HG03135 (cell line): ENCODE data around the gene IRGC.
A peak's percentile ranks its signal among the peaks of the same experiment; 100 is the strongest.
"Not testable (repeated sequence)": the region's sequence is repeated elsewhere in the genome, so short reads cannot be mapped to it uniquely, and the experiment has no call there.

Source experiments
- ATAC-seq: cut with Tn5 transposase; IDR thresholded peaks from one replicate; pipeline ENCODE4 v1.9.1; 2021; ENCODE audit warnings: mild to moderate bottlenecking, moderate library complexity; ENCODE audit not compliant: unreplicated experiment

Gene IRGC, protein sequence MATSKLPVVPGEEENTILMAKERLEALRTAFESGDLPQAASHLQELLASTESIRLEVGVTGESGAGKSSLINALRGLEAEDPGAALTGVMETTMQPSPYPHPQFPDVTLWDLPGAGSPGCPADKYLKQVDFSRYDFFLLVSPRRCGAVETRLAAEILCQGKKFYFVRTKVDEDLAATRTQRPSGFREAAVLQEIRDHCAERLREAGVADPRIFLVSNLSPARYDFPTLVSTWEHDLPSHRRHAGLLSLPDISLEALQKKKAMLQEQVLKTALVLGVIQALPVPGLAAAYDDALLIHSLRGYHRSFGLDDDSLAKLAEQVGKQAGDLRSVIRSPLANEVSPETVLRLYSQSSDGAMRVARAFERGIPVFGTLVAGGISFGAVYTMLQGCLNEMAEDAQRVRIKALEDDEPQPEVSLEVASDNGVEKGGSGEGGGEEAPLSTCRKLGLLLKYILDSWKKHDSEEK

GRCh38 chr19:43715776-43716175, at the start of gene IRGC:
TSS of gene IRGC (plus strand) at chr19:43716076. CDS start at chr19:43718559, 2,483 bp downstream.
- ATAC-seq = no peak

GRCh38 chr19:43667126-43667875, 48.6 kb upstream of the IRGC start:
- no peak for ATAC-seq

- no peak for ATAC-seq
These were observed 47.9 kb upstream of the IRGC start for GRCh38 chr19:43667876-43668405.

- ATAC-seq = peak; percentile 85
These were observed 47.3 kb upstream of the IRGC start for GRCh38 chr19:43668406-43669109.

DNA sequence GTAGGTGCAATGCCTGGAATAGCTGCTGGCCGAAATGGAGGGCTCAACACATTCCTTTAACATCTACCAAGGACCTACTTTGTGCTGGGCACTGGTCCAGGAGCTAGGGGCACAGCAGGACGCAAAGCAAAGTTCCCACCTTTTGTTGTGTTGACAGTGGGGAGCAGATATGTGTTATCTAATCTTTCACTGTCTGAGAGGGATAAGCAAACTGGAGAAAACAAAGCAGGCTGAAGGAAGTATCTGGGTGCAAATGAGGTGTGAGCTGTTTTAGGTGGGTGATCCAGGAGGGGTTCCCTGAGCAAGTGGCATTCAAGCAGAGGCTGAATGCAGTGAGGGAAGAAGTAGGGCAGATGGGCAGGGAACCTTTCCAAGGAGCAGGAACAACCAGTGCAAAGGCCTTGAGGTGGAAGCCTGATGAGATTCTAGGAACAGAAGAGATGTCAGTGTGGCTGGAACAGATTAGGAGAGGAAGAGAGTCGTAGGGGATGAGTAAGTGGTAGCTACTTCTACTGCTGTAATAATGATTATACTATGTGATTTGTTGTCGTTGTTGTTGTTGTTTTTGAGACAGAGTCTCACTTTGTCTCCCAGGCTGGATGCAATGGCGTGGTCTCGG, 43.7 kb upstream of the IRGC start:
- no peak for ATAC-seq

GRCh38 chr19:43673637-43674036, 42.2 kb upstream of the IRGC start:
- ATAC-seq = no peak

DNA sequence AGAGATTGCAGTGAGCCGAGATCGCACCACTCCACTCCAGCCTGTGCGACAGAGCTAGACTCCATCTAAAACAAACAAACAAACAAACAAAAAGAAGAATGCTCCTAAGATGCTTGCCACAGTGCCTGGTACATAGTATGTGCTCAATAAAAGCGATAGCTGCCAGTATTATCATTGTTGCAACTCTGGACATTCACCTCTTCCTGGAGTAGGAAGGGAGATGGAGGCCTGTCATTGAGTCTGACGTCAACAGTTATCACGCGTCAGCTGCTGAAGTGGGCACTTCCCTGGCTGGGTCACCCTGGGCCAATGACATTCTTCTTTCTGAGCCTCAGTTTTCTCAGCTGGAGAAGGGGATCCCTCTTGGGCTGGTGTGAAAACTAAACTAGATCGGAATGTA, 41.7 kb upstream of the IRGC start:
- ATAC-seq = no peak

- no peak for ATAC-seq
These were observed 41.3 kb upstream of the IRGC start for GRCh38 chr19:43674596-43674995.

GRCh38 chr19:43675269-43675879, 40.5 kb upstream of the IRGC start:
- ATAC-seq = no peak

DNA sequence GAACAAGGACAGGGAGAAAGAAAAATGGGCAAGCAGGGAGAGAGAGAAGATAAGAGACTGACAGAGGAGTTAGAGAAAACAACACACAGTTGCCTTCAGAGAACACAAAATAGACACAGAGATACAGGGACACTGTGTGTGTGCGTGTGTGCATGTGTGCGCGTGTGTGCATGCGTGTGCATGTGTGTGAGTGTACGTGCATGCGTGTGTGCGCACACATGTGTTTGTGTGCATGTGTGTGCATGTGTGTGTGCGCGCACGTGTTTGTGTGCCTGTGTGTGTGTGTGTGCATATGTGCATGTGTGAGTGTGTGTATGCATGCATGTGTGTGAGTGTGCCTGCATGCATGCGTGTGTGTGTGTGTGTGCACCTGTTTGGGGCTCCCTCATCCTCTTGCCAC, 40.0 kb upstream of the IRGC start:
- no peak for ATAC-seq

DNA sequence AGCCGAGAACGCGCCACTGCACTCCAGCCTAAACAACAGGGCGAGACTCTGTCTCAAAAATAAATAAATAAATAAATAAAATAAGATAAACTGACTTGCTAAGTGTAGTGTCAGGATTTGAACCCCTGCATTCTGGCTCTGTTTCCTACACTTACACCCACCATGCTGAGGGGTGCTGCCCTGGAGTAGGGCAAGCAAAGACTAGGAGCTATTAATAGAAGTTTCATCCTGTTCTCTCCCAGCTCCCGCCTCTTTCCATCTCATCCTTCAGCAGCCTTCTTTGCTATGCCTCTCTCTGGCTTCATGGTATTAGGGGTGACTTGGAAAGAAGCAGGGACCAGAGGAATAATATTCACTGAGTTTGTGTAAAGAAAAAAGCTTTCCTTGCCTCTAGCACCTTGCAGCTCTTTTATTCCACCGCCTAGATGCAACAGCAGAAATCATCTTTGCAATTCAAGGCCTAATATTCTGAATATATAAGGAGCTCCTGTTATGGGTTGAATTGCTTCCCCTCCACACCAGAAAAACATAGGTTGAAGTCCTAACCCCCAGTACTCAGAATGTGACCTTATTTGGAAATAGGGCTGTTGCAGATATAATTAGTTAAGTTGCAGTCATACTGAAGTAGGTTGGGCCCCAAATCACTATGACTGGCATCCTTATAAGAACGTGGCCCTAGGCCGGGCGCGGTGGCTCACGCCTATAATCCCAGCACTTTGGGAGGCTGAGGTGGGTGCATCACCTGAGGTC, 37.2 kb upstream of the IRGC start:
- no peak for ATAC-seq

GRCh38 chr19:43681821-43682220, 34.1 kb upstream of the IRGC start:
- no peak for ATAC-seq

- not testable (repeated sequence) for ATAC-seq
These were observed 33.6 kb upstream of the IRGC start for GRCh38 chr19:43682269-43682668.

GRCh38 chr19:43682824-43683661, 32.8 kb upstream of the IRGC start:
- ATAC-seq = no peak

- ATAC-seq = no peak
These were observed 32.0 kb upstream of the IRGC start for GRCh38 chr19:43683905-43684304.

GRCh38 chr19:43684326-43684725, 31.6 kb upstream of the IRGC start:
- ATAC-seq = no peak

GRCh38 chr19:43687660-43687997, 28.2 kb upstream of the IRGC start:
- ATAC-seq = no peak

- ATAC-seq = no peak
These were observed 27.7 kb upstream of the IRGC start for GRCh38 chr19:43688059-43688701.
